NCI-H2196 treated with DMSO at 0.1 percent for 48 hours (cell line): Measurements from ENCODE around the gene FLRT2.

Experiments
- DNase-seq: peaks from one replicate; lab custom pipeline; 2025; ENCODE audit not compliant: unreplicated experiment; lab: John Stamatoyannopoulos, UW

Gene FLRT2

GRCh38 chr14:85529803-85530574 is at the start of gene FLRT2:
TSS of gene FLRT2 (plus strand) at chr14:85530144. CDS start at chr14:85621515, 91,371 bp downstream.
- no peak for DNase-seq

GRCh38 chr14:85481471-85481870 is 48.5 kb upstream of the FLRT2 start:
- no peak for DNase-seq

GRCh38 chr14:85482552-85482951 is 47.4 kb upstream of the FLRT2 start:
- DNase-seq = no peak

GRCh38 chr14:85483037-85483436 is 46.9 kb upstream of the FLRT2 start:
- DNase-seq = no peak

GRCh38 chr14:85483652-85484051 is 46.3 kb upstream of the FLRT2 start:
- DNase-seq = no peak

- DNase-seq = no peak
Measured at GRCh38 chr14:85487215-85487614, 42.7 kb upstream of the FLRT2 start.

- DNase-seq = no peak
Measured at GRCh38 chr14:85501751-85502150, 28.2 kb upstream of the FLRT2 start.

- DNase-seq = no peak
Measured at GRCh38 chr14:85508863-85509262, 21.1 kb upstream of the FLRT2 start.

GRCh38 chr14:85512451-85512850 is 17.5 kb upstream of the FLRT2 start:
- DNase-seq = no peak

- no peak for DNase-seq
Measured at GRCh38 chr14:85514487-85514886, 15.5 kb upstream of the FLRT2 start.

GRCh38 chr14:85516239-85517113 is 13.5 kb upstream of the FLRT2 start:
- no peak for DNase-seq

GRCh38 chr14:85517114-85517688 is 12.7 kb upstream of the FLRT2 start:
- DNase-seq = no peak

GRCh38 chr14:85519661-85520305 is 10.2 kb upstream of the FLRT2 start:
- no peak for DNase-seq

- no peak for DNase-seq
Measured at GRCh38 chr14:85520581-85520980, 9.4 kb upstream of the FLRT2 start.

- DNase-seq = no peak
Measured at GRCh38 chr14:85523624-85524023, 6.3 kb upstream of the FLRT2 start.

GRCh38 chr14:85527006-85527405 is 2.9 kb upstream of the FLRT2 start:
- no peak for DNase-seq

GRCh38 chr14:85527445-85528035 is 2.4 kb upstream of the FLRT2 start:
- DNase-seq = no peak

GRCh38 chr14:85528080-85528896 is 1.7 kb upstream of the FLRT2 start:
- DNase-seq = no peak

GRCh38 chr14:85528897-85529631 is 880 bp upstream of the FLRT2 start:
- no peak for DNase-seq
